Neural progenitor cell (in vitro differentiated cells): ENCODE data around the gene COL24A1. TPM values are rescaled to one million over a fixed set of nuclear protein-coding genes. Genes with fewer than 3 reads are reported as not detected.
"Not testable (repeated sequence)": the region's sequence is repeated elsewhere in the genome, so short reads cannot be mapped to it uniquely, and the experiment has no call there.

ENCODE experiments used
- DNase-seq: peaks from one replicate; pipeline ENCODE4 v3.0.0-alpha.2; 2016; ENCODE audit warnings: low spot score
- H2AFZ ChIP-seq: fragments of 200-600 bp; sonication (generic); replicated peaks from 2 replicates; pipeline ENCODE4 v1.6.1; 2016; ENCODE audit warnings: antibody characterized with exemption
- H3F3A ChIP-seq: fragments of 200-600 bp; sonication (generic); 2 replicates; pipeline ENCODE4 v1.6.1; 2016; ENCODE audit warnings: antibody characterized with exemption, low read depth
- H3K27ac ChIP-seq: fragments of 200-600 bp; sonication (generic); 2 replicates; pipeline ENCODE4 v1.5.1; 2016; ENCODE audit warnings: mild to moderate bottlenecking
- H3K27me3 ChIP-seq: fragments of 200-600 bp; sonication (generic); 2 replicates; pipeline ENCODE4 v1.6.1; 2016; ENCODE audit warnings: mild to moderate bottlenecking, moderate library complexity
- H3K36me3 ChIP-seq: fragments of 200-600 bp; sonication (generic); 2 replicates; pipeline ENCODE4 v1.5.1; 2016
- H3K4me1 ChIP-seq: fragments of 200-600 bp; sonication (generic); 2 replicates; pipeline ENCODE4 v1.6.1; 2016; ENCODE audit warnings: mixed run types
- H3K4me2 ChIP-seq: fragments of 200-600 bp; sonication (generic); 2 replicates; pipeline ENCODE4 v1.6.1; 2016
- H3K4me3 ChIP-seq: fragments of 200-600 bp; sonication (generic); 2 replicates; pipeline ENCODE4 v1.5.1; 2016
- H3K79me2 ChIP-seq: fragments of 200-600 bp; sonication (generic); 2 replicates; pipeline ENCODE4 v1.6.1; 2016; ENCODE audit warnings: low read depth
- H3K9ac ChIP-seq: fragments of 200-600 bp; sonication (generic); 2 replicates; pipeline ENCODE4 v1.6.1; 2016
- H3K9me3 ChIP-seq: fragments of 200-600 bp; sonication (generic); 2 replicates; pipeline ENCODE4 v1.5.1; 2016; ENCODE audit warnings: low read depth
- H4K20me1 ChIP-seq: fragments of 200-600 bp; sonication (generic); 2 replicates; pipeline ENCODE4 v1.6.1; 2016; ENCODE audit warnings: low read depth
- H3K27ac Mint-ChIP-seq: 3 replicates; pipeline ENCODE4 v1.8.0; 2021; ENCODE audit warnings: mixed read lengths
- H3K27me3 Mint-ChIP-seq: 2 replicates; pipeline ENCODE4 v1.8.0; 2022; ENCODE audit warnings: low read depth, mild to moderate bottlenecking, inconsistent platforms, moderate library complexity, mixed read lengths; ENCODE audit not compliant: insufficient read depth
- H3K36me3 Mint-ChIP-seq: 3 replicates; pipeline ENCODE4 v1.8.0; 2021; ENCODE audit warnings: mixed read lengths
- H3K4me1 Mint-ChIP-seq: 3 replicates; pipeline ENCODE4 v1.8.0; 2021; ENCODE audit warnings: mixed read lengths
- H3K4me3 Mint-ChIP-seq: 3 replicates; pipeline ENCODE4 v1.8.0; 2021; ENCODE audit warnings: mild to moderate bottlenecking, moderate library complexity, mixed read lengths
- H3K9me3 Mint-ChIP-seq: 3 replicates; pipeline ENCODE4 v1.8.0; 2020; ENCODE audit warnings: mixed read lengths
- EZH2 ChIP-seq: fragments of 200-600 bp; sonication (generic); IDR thresholded peaks from 2 replicates; pipeline ENCODE4 v1.6.1; 2017; ENCODE audit warnings: antibody characterized with exemption, mild to moderate bottlenecking, moderate library complexity
- EZH2phosphoT487 ChIP-seq: fragments of 200-600 bp; sonication (generic); IDR thresholded peaks from 2 replicates; pipeline ENCODE4 v1.6.1; 2017; ENCODE audit warnings: antibody characterized with exemption
- total RNA-seq: library from RNA; depleted of rRNA; stranded (reverse); fragments of >200 nt; gene quantifications from 2 replicates; pipeline ENCODE4 v1.2.3, GENCODE V29; 2015; ENCODE audit warnings: low replicate concordance
- TF ChIP-seq, protein P1 (sequence below): fragments of 200-600 bp; sonication (generic); IDR thresholded peaks from 2 replicates; pipeline ENCODE4 v1.5.1; 2017; ENCODE audit warnings: antibody characterized with exemption, mild to moderate bottlenecking

Gene COL24A1
- total RNA-seq, 1 donor from 2014 or later: not detected

DNA sequence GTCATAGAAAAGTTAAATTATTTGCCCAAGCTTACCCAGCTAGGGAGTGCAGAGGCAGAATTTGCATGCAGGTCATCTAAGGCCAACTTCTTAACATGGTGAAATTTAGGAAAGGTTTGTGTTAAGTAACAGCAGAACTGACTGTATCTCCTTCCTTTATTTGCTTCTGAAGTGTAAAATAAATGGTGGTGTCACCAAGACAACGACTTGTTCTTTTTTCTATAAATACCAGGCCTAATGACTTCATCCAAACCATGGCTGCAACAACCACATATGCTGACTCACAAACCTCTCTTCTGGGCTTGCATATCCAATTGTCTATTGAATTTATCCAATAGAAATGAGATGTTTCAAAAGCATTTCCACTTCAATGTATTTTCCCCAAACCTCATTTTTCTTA lies 19.1 kb downstream of the COL24A1 start:
- Histone ChIP-seq H3K9ac (no peak overlapping the region), H4K20me1 (no peaks in the 10 kb centered on the region), H3K9me3 (no peaks in the 10 kb centered on the region), H3F3A (no peaks in the 10 kb centered on the region), H3K27ac (no peak overlapping the region), H3K27me3 (no peaks in the 10 kb centered on the region), H3K4me3 (no peak overlapping the region), H3K36me3 (no peaks in the 10 kb centered on the region), H3K4me2 (no peak overlapping the region), H3K79me2 (no peaks in the 10 kb centered on the region), H2AFZ (no peak overlapping the region), H3K4me1 (no peaks in the 10 kb centered on the region)
- no peak for TF ChIP-seq EZH2
- TF ChIP-seq, protein P1, sequence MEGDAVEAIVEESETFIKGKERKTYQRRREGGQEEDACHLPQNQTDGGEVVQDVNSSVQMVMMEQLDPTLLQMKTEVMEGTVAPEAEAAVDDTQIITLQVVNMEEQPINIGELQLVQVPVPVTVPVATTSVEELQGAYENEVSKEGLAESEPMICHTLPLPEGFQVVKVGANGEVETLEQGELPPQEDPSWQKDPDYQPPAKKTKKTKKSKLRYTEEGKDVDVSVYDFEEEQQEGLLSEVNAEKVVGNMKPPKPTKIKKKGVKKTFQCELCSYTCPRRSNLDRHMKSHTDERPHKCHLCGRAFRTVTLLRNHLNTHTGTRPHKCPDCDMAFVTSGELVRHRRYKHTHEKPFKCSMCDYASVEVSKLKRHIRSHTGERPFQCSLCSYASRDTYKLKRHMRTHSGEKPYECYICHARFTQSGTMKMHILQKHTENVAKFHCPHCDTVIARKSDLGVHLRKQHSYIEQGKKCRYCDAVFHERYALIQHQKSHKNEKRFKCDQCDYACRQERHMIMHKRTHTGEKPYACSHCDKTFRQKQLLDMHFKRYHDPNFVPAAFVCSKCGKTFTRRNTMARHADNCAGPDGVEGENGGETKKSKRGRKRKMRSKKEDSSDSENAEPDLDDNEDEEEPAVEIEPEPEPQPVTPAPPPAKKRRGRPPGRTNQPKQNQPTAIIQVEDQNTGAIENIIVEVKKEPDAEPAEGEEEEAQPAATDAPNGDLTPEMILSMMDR: no peak
- no peak for TF ChIP-seq EZH2phosphoT487
- no peaks in the 10 kb centered on the region for H3K9me3 Mint-ChIP-seq
- H3K27ac Mint-ChIP-seq: no peak overlapping the region
- H3K4me3 Mint-ChIP-seq: no peak overlapping the region
- H3K4me1 Mint-ChIP-seq: no peaks in the 10 kb centered on the region
- H3K36me3 Mint-ChIP-seq: no peaks in the 10 kb centered on the region
- H3K27me3 Mint-ChIP-seq: no peaks in the 10 kb centered on the region
- no peak for DNase-seq

DNA sequence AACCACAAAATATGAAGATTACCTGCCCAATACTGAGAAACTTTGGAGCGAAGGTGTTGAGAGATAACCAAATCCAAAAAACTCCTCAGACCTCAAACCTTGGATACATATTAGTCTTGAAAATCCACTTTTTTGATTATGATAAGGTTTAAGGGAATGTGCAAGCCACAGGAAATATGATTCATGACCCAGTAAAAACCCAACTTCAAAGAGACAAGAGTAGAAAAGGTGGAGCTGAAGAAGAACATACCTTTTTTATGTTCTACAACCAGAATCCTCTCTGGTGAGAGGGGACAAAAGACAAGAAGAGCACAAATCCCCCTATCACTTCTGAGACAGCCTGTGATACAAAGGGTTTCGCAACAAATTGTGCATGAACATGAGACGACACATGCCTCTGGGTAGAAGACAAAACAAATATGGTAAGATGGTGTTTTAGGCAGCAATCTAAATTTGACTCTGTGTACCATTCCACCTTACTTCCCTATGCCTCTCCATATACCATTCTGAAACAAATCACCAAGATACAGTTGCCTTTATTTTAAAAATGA lies 37.3 kb downstream of the COL24A1 start:
- H3K4me2 ChIP-seq: no peak overlapping the region
- Mint-ChIP-seq H3K36me3 (no peaks in the 10 kb centered on the region), H3K4me1 (no peaks in the 10 kb centered on the region), H3K27ac (no peak overlapping the region), H3K27me3 (no peaks in the 10 kb centered on the region), H3K9me3 (no peaks in the 10 kb centered on the region), H3K4me3 (no peak overlapping the region)
- no peaks in the 10 kb centered on the region for H4K20me1 ChIP-seq
- no peak overlapping the region for H3K9ac ChIP-seq
- H3K4me3 ChIP-seq: no peak overlapping the region
- H3K79me2 ChIP-seq: no peaks in the 10 kb centered on the region
- H3K4me1 ChIP-seq: no peaks in the 10 kb centered on the region
- H3F3A ChIP-seq: no peaks in the 10 kb centered on the region
- no peak overlapping the region for H3K27ac ChIP-seq
- TF ChIP-seq EZH2phosphoT487 (no peak), EZH2 (no peak)
- TF ChIP-seq, protein P1: no peak
- H3K36me3 ChIP-seq: no peaks in the 10 kb centered on the region
- no peak for DNase-seq
- no peaks in the 10 kb centered on the region for H3K9me3 ChIP-seq
- no peaks in the 10 kb centered on the region for H3K27me3 ChIP-seq
- no peak overlapping the region for H2AFZ ChIP-seq

DNA sequence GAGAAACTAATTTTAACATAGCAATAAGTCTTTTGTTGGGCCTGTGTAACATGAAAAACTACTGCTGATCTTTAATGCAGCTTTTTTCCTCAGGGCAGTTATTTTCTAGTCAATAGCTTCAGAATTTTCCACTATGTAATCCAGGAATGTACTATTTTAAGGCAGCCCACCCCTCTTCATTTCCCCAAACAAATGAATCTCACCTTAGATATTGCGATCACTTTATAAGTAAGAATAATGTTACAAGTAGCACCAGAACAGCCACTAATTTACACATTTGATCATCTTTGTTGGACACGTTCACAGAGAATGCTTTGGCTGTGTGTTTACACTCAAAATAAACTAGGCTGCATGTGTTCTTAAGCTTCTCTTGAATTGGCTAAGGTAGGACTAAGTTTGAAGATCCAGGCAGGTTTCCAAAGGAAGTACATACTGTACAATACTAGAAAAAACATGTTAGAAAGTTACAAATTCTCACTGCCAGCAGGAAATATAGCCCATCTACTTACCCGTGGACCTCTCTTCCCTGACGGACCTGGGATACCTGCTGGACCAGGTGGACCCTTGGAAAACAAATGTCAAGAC lies 41.7 kb downstream of the COL24A1 start:
- no peaks in the 10 kb centered on the region for H3K27me3 Mint-ChIP-seq
- no peak overlapping the region for H3K4me2 ChIP-seq
- no peak overlapping the region for H3K27ac Mint-ChIP-seq
- DNase-seq: no peak
- H3K9me3 Mint-ChIP-seq: no peaks in the 10 kb centered on the region
- H3K9ac ChIP-seq: no peak overlapping the region
- no peaks in the 10 kb centered on the region for H3K36me3 ChIP-seq
- H3K9me3 ChIP-seq: no peaks in the 10 kb centered on the region
- no peaks in the 10 kb centered on the region for H3K36me3 Mint-ChIP-seq
- no peak overlapping the region for H3K27ac ChIP-seq
- no peak overlapping the region for H2AFZ ChIP-seq
- H3K4me1 ChIP-seq: no peaks in the 10 kb centered on the region
- H3K4me3 ChIP-seq: no peak overlapping the region
- no peaks in the 10 kb centered on the region for H3F3A ChIP-seq
- H3K79me2 ChIP-seq: no peaks in the 10 kb centered on the region
- TF ChIP-seq EZH2phosphoT487 (no peak), EZH2 (no peak)
- no peaks in the 10 kb centered on the region for H3K4me1 Mint-ChIP-seq
- H3K27me3 ChIP-seq: no peaks in the 10 kb centered on the region
- H3K4me3 Mint-ChIP-seq: no peak overlapping the region
- no peaks in the 10 kb centered on the region for H4K20me1 ChIP-seq

DNA sequence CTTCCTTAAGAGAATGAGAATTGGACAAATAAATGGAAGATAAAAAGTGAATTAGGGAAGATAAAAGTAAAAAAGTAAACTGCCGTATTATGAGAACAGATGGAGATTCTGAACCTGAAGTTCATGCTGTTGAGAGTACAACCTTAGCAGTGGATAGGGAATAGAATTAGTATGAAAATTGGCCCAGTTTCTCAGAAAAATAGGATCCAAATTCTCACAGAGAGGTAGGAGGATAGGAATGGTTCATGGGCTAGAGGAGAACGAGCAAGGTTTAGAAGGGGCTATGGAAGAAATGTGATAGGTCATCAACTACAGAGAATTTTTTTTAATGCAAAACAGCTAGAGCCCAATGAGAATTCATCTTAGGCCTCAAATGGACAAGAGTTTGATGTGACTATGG lies 42.3 kb downstream of the COL24A1 start:
- H3K9me3 ChIP-seq: no peaks in the 10 kb centered on the region
- DNase-seq: no peak
- H3K27ac ChIP-seq: no peak overlapping the region
- H3K9ac ChIP-seq: no peak overlapping the region
- no peaks in the 10 kb centered on the region for H3K27me3 ChIP-seq
- Mint-ChIP-seq H3K27me3 (no peaks in the 10 kb centered on the region), H3K4me1 (no peaks in the 10 kb centered on the region), H3K36me3 (no peaks in the 10 kb centered on the region), H3K9me3 (no peaks in the 10 kb centered on the region), H3K27ac (no peak overlapping the region), H3K4me3 (no peak overlapping the region)
- no peak overlapping the region for H2AFZ ChIP-seq
- no peaks in the 10 kb centered on the region for H3F3A ChIP-seq
- no peaks in the 10 kb centered on the region for H3K79me2 ChIP-seq
- TF ChIP-seq, protein P1: no peak
- TF ChIP-seq EZH2phosphoT487 (no peak), EZH2 (no peak)
- no peak overlapping the region for H3K4me3 ChIP-seq
- no peaks in the 10 kb centered on the region for H4K20me1 ChIP-seq
- H3K4me2 ChIP-seq: no peak overlapping the region
- no peaks in the 10 kb centered on the region for H3K36me3 ChIP-seq
- no peaks in the 10 kb centered on the region for H3K4me1 ChIP-seq

DNA sequence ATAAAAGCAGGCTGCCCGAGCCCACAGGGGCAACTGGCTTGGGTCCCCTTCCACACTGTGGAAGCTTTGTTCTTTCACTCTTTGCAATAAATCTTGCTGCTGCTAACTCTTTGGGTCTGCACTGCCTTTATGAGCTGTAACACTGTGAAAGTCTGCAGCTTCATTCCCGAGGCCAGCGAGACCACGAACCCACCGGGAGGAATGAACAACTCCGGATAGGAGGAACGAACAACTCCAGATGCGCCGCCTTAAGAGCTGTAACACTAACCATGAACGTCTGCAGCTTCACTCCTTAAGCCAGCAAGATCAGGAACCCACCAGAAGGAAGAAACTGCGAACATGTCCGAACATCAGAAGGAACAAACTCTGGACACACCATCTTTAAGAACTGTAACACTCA lies 45.0 kb downstream of the COL24A1 start:
- H3K9me3 ChIP-seq, H3K4me1 Mint-ChIP-seq, H3K27ac ChIP-seq, H3K36me3 ChIP-seq, DNase-seq, H3K4me3 Mint-ChIP-seq, H4K20me1 ChIP-seq, H3K9ac ChIP-seq, H3K36me3 Mint-ChIP-seq, H3K9me3 Mint-ChIP-seq, H3K27me3 ChIP-seq, H3K4me1 ChIP-seq, H3K27ac Mint-ChIP-seq, H3F3A ChIP-seq, H3K79me2 ChIP-seq, H3K4me2 ChIP-seq, H3K4me3 ChIP-seq, H2AFZ ChIP-seq, H3K27me3 Mint-ChIP-seq: not testable (repeated sequence)
